Stomach (tissue), 9 donors: Measurements from ENCODE around the gene HPS3. TPM values are rescaled to one million over a fixed set of nuclear protein-coding genes. Genes with fewer than 3 reads are reported as not detected.

Experiments used
- DNase-seq, 2 donors: peaks; one replicate each; pipeline versions ENCODE4 v3.0.0 to v3.0.0-alpha.2; 2013 to 2019
- H3K27ac ChIP-seq, 5 donors: fragments of 200-600 bp in 4 of 5; sonication (generic) in 4 of 5; one replicate each; pipeline ENCODE4 v1.5.1; 2013 to 2019; ENCODE audit warnings: mild to moderate bottlenecking in 1 of 5, moderate library complexity in 1 of 5
- H3K27me3 ChIP-seq, 3 donors: fragments of 200-600 bp; sonication (generic); one replicate each; pipeline ENCODE4 v1.5.1; 2017 to 2019; ENCODE audit warnings: mixed run types in 1 of 3
- H3K36me3 ChIP-seq, 4 donors: fragments of 200-600 bp; sonication (generic); 1 replicate in 3 of 4; 2 replicates in 1 of 4; pipeline ENCODE4 v1.5.1; 2016 to 2019
- H3K4me1 ChIP-seq, 4 donors: fragments of 200-600 bp; sonication (generic); one replicate each; pipeline ENCODE4 v1.5.1; 2016 to 2019
- H3K4me3 ChIP-seq, 4 donors: fragments of 200-600 bp; sonication (generic) in 3 of 4; one replicate each; pipeline ENCODE4 v1.5.1; 2016 to 2019; ENCODE audit warnings: mild to moderate bottlenecking in 1 of 4
- H3K9me3 ChIP-seq, 4 donors: fragments of 200-600 bp; sonication (generic); one replicate each; pipeline ENCODE4 v1.5.1; 2016 to 2019
- CTCF ChIP-seq, 7 experiments: fragments of 450-650 bp in 4 of 7; fragments of 200-600 bp in 3 of 7; sonication (generic) in 3 of 7; IDR thresholded peaks; one replicate each; pipeline ENCODE4 v1.5.1; 2016 to 2019; ENCODE audit warnings: antibody characterized with exemption in 7 of 7, control low read depth in 2 of 7, mild to moderate bottlenecking in 1 of 7
- EP300 ChIP-seq: sonication (generic); formaldehyde crosslinking; IDR thresholded peaks from one replicate; pipeline ENCODE4 v1.6.1; 2017; ENCODE audit warnings: antibody characterized with exemption
- POLR2A ChIP-seq, 4 donors: fragments of 450-650 bp; IDR thresholded peaks; one replicate each; pipeline ENCODE4 v1.6.1; 2016; ENCODE audit warnings: antibody characterized with exemption in 4 of 4, control low read depth in 2 of 4, mild to moderate bottlenecking in 1 of 4, moderate library complexity in 1 of 4
- POLR2AphosphoS5 ChIP-seq, 3 donors: sonication (generic); formaldehyde crosslinking; IDR thresholded peaks; one replicate each; pipeline ENCODE4 v1.6.1; 2016; ENCODE audit warnings: antibody characterized with exemption in 3 of 3
- WGBS, 5 donors: extraction: QIAGEN DNeasy Blood & Tissue Kit in 3 of 5; methylation state at CpG; one replicate each; pipeline versions ENCODE4 v1.1.5 to v1.1.7; 2013 to 2018; 5-methylcytosine and 5-hydroxymethylcytosine counted together
- intact Hi-C: fragments of 100-400 bp; cut with DNase I; formaldehyde crosslinking; loops from one replicate; pipeline ENCODE4 v1.15.1; 2023; ENCODE audit warnings: low total_unique reads
- polyA plus RNA-seq, 3 donors: library from polyadenylated mRNA; stranded (reverse); fragments of 200-250 nt; gene quantifications; one replicate each; pipeline ENCODE4 v1.2.3, GENCODE V29; 2013
- total RNA-seq, 5 donors: library from RNA; depleted of rRNA; stranded (reverse); fragments of >200 nt; gene quantifications; one replicate each; pipeline versions ENCODE4 v1.1.0 to v1.2.3, GENCODE V29; 2014 to 2016
- donor health status: healthy with polysubstance abuse.
- donor health status: Bipolar disorder and iron deficiency.
- donor health status: healthy.

HPS3 gene
- total and polyA plus RNA-seq, 8 donors = 6.3 to 23.9 (median 12.1) TPM

GRCh38 chr3:149170672-149171071, 41.2 kb downstream of the HPS3 start:
- Histone ChIP-seq H3K4me1 (no peaks in the 10 kb centered on the region), H3K4me3 (no peak overlapping the region), H3K36me3 (peaks cover 17 to 98% (median 83%) of the 10 kb centered on the region in 4 donors), H3K27ac (no peak overlapping the region), H3K9me3 (no peaks in the 10 kb centered on the region), H3K27me3 (no peaks in the 10 kb centered on the region)
- intact Hi-C loops = no loop called here
- WGBS, 5 donors = 92 to 99% (median 97%) methylated on average over 7 of the region's 7 CpGs
- DNase-seq = no peak
- no peak for TF ChIP-seq EP300
- TF ChIP-seq POLR2A (IDR thresholded peaks at IDR 0.05) = no peak
- no peak for TF ChIP-seq CTCF (IDR thresholded peaks at IDR 0.05)
- TF ChIP-seq POLR2AphosphoS5 (IDR thresholded peaks at IDR 0.05) = no peak

GRCh38 chr3:149174901-149175300, 45.5 kb downstream of the HPS3 start:
- 76 to 83% (median 78%) methylated on average over 3 of the region's 3 CpGs for WGBS, 5 donors
- Histone ChIP-seq H3K36me3 (peaks cover 17 to 69% (median 65%) of the 10 kb centered on the region in 4 donors), H3K27me3 (no peaks in the 10 kb centered on the region), H3K9me3 (no peaks in the 10 kb centered on the region), H3K27ac (no peak overlapping the region), H3K4me1 (no peaks in the 10 kb centered on the region), H3K4me3 (no peak overlapping the region)
- DNase-seq = no peak
- TF ChIP-seq EP300 = no peak
- no peak for TF ChIP-seq CTCF (IDR thresholded peaks at IDR 0.05)
- TF ChIP-seq POLR2A (IDR thresholded peaks at IDR 0.05) = no peak
- TF ChIP-seq POLR2AphosphoS5 (IDR thresholded peaks at IDR 0.05) = no peak
- intact Hi-C loops = no loop called here

GRCh38 chr3:149177122-149177521, 47.7 kb downstream of the HPS3 start:
- peaks cover 3 to 47% (median 43%) of the 10 kb centered on the region in 4 donors for H3K36me3 ChIP-seq

GRCh38 chr3:149179220-149179619, 49.8 kb downstream of the HPS3 start:
- peak overlapping the region in 3 of 5 donors; percentile 44 to 64 (median 57) for H3K27ac ChIP-seq
- H3K4me3 ChIP-seq = no peak overlapping the region
- H3K9me3 ChIP-seq = no peaks in the 10 kb centered on the region
- no peaks in the 10 kb centered on the region for H3K27me3 ChIP-seq
- no peak for TF ChIP-seq CTCF (IDR thresholded peaks at IDR 0.05)
- TF ChIP-seq EP300 = no peak
- no peak for TF ChIP-seq POLR2AphosphoS5 (IDR thresholded peaks at IDR 0.05)
- no peak for TF ChIP-seq POLR2A (IDR thresholded peaks at IDR 0.05)
- WGBS, 5 donors = 48 to 86% (median 74%) methylated on average over 1 of the region's 1 CpG
- intact Hi-C loops = no loop called here
- no peaks in the 10 kb centered on the region for H3K4me1 ChIP-seq
- peaks cover 0 to 27% (median 26%) of the 10 kb centered on the region in 4 donors for H3K36me3 ChIP-seq
- no peak for DNase-seq

More at GRCh38 chr3:149177122-149177521, 47.7 kb downstream of the HPS3 start:
- no peaks in the 10 kb centered on the region for H3K4me1 ChIP-seq
- H3K9me3 ChIP-seq = no peaks in the 10 kb centered on the region
- no peak for DNase-seq
- 94 to 100% (median 100%) methylated on average over 1 of the region's 1 CpG for WGBS, 5 donors
- TF ChIP-seq EP300 = no peak
- TF ChIP-seq POLR2AphosphoS5 (IDR thresholded peaks at IDR 0.05) = no peak
- TF ChIP-seq POLR2A (IDR thresholded peaks at IDR 0.05) = no peak
- no peak overlapping the region for H3K4me3 ChIP-seq
- intact Hi-C loops = no loop called here
- no peak overlapping the region for H3K27ac ChIP-seq
- no peaks in the 10 kb centered on the region for H3K27me3 ChIP-seq

- WGBS, 5 donors = 52 to 69% (median 66%) methylated on average over 7 of the region's 7 CpGs
- intact Hi-C loops = no loop called here
- Histone ChIP-seq H3K27me3 (no peaks in the 10 kb centered on the region), H3K36me3 (peaks cover 0 to 23% (median 20%) of the 10 kb centered on the region in 4 donors), H3K4me1 (no peaks in the 10 kb centered on the region), H3K27ac (peak overlapping the region in 3 of 5 donors; percentile 45 to 64 (median 60)), H3K4me3 (no peak overlapping the region), H3K9me3 (no peaks in the 10 kb centered on the region)
- peak; percentile 25 to 86 (median 32) for TF ChIP-seq POLR2AphosphoS5 (IDR thresholded peaks at IDR 0.05)
- no peak for TF ChIP-seq POLR2A (IDR thresholded peaks at IDR 0.05)
- TF ChIP-seq EP300 = no peak
- no peak for TF ChIP-seq CTCF (IDR thresholded peaks at IDR 0.05)
- DNase-seq = peak; percentile 44 to 72
These were observed 50.7 kb downstream of the HPS3 start for GRCh38 chr3:149180057-149180573.
